Small intestine (tissue), 7 donors: ENCODE results near the gene ZMYM2. TPM values are rescaled to one million over a fixed set of nuclear protein-coding genes. Genes with fewer than 3 reads are reported as not detected.

Experiments
- DNase-seq, 2 donors: peaks; one replicate each; pipeline versions ENCODE4 v3.0.0 to v3.0.0-alpha.2; 2013
- FAIRE-seq: peaks from 2 replicates; lab custom pipeline; 2012; peaks lifted over from hg19 to GRCh38; lab: Jason Lieb, UNC
- H3K27ac ChIP-seq, 3 donors: one replicate each; pipeline ENCODE4 v1.5.1; 2013; ENCODE audit warnings: low read length in 2 of 3, mild to moderate bottlenecking in 2 of 3, control low read depth in 1 of 3, inconsistent platforms in 1 of 3, low read depth in 1 of 3, moderate library complexity in 1 of 3
- H3K27me3 ChIP-seq, 3 donors: one replicate each; pipeline ENCODE4 v1.6.1; 2013; ENCODE audit warnings: low read length in 3 of 3, inconsistent platforms in 1 of 3; ENCODE audit not compliant: control insufficient read depth in 3 of 3, insufficient read depth in 3 of 3
- H3K36me3 ChIP-seq, 3 donors: one replicate each; pipeline ENCODE4 v1.6.1; 2013; ENCODE audit warnings: low read length in 3 of 3, inconsistent platforms in 1 of 3, low read depth in 1 of 3, mild to moderate bottlenecking in 1 of 3, moderate library complexity in 1 of 3; ENCODE audit not compliant: control insufficient read depth in 3 of 3, insufficient read depth in 2 of 3
- H3K4me1 ChIP-seq, 3 donors: one replicate each; pipeline ENCODE4 v1.6.1; 2013; ENCODE audit warnings: low read length in 2 of 3, inconsistent platforms in 1 of 3, low read depth in 1 of 3, mild to moderate bottlenecking in 1 of 3, moderate library complexity in 1 of 3; ENCODE audit not compliant: control insufficient read depth in 3 of 3, insufficient read depth in 2 of 3
- H3K4me3 ChIP-seq, 3 donors: one replicate each; pipeline ENCODE4 v1.5.1; 2013; ENCODE audit warnings: low read length in 3 of 3, control low read depth in 1 of 3, inconsistent platforms in 1 of 3, low read depth in 1 of 3, mild to moderate bottlenecking in 1 of 3, moderate library complexity in 1 of 3
- H3K9me3 ChIP-seq, 2 donors: one replicate each; pipeline ENCODE4 v1.6.1; 2013; ENCODE audit warnings: low read depth in 1 of 2, low read length in 1 of 2; ENCODE audit not compliant: control insufficient read depth in 2 of 2, insufficient read depth in 1 of 2
- WGBS, 3 donors: extraction: QIAGEN DNeasy Blood & Tissue Kit; methylation state at CpG; one replicate each; pipeline ENCODE4 v1.1.7; 2013; 5-methylcytosine and 5-hydroxymethylcytosine counted together
- polyA plus RNA-seq, 4 donors: library from polyadenylated mRNA; stranded (reverse) in 3 of 4; unstranded in 1 of 4; fragments of 200-250 nt in 3 of 4; fragments of 120-200 nt in 1 of 4; gene quantifications; one replicate each; pipeline versions ENCODE4 v1.2.1 to v1.2.3, GENCODE V29; 2013
- donor health status: healthy with polysubstance abuse.
- donor health status: control.
- donor health status: control.
- donor health status: Bipolar disorder and iron deficiency.
- donor health status: healthy.

Gene ZMYM2
- polyA plus RNA-seq, 4 donors: 13.2 to 52.3 (median 17.9) TPM

DNA sequence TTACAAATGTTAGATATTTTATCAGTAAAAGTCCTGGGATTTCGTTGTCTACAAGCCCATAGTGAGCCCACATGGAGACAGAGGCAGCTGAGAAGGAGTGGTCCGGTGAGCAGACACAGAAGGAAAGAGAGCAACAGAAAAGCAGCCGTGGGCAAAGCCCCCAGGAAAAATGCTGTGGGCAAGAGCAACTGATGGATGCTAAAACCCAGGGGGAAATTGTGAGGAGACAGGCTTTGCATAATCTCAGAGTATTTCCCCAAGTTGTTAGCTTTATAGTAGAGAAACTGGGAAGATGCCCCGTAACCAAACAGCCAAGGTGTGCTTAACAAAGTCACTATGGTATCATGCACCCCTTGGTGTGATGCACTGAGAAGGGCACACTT, 167.2 kb downstream of the ZMYM2 start:
- WGBS, 3 donors: 62 to 75% (median 70%) methylated on average over 4 of the region's 4 CpGs
- H3K27ac ChIP-seq: no peak overlapping the region
- DNase-seq: no peak
- peaks cover 0 to 11% (median 0%) of the 10 kb centered on the region in 3 donors for H3K27me3 ChIP-seq
- H3K9me3 ChIP-seq: no peaks in the 10 kb centered on the region
- H3K36me3 ChIP-seq: no peaks in the 10 kb centered on the region
- peaks cover 0 to 21% (median 0%) of the 10 kb centered on the region in 3 donors for H3K4me1 ChIP-seq
- H3K4me3 ChIP-seq: no peak overlapping the region
- no peak for FAIRE-seq

DNA sequence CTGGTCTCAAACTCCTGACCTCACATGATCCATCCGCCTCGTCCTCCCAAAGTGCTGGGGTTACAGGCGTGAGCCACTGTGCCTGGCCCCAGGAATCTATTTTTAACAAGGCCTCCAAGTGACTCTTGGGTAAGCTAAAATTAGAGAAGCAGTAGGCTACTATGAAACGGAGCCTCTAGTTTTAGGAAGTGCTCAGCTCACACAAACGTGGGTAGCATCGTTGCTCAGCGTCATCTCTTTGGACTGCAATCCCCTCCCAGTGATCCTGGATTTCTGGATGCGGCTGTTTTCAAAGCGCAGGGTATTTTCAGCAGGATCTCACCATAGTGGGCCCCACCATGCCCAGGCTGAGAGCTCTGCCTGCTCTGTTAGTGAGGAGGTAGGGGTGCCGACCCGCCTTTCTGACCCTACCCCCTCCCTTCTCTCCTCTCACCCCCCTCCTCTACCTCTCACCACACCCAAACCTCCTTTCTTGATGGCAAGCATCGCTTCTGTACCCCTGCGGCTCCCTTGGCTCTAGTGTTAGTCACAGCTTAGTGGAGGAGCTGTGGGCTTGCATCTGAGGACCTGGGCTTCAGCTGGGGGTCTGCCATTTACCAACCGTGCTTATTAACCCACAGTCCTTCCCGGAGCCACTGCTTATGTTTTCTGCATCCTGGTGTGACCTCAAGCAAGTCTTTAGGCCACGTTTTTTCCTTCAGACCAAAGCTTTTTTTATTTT, 168.2 kb downstream of the ZMYM2 start:
- Histone ChIP-seq H3K36me3 (no peaks in the 10 kb centered on the region), H3K27me3 (peaks cover 0 to 16% (median 6%) of the 10 kb centered on the region in 3 donors), H3K9me3 (no peaks in the 10 kb centered on the region), H3K4me3 (no peak overlapping the region), H3K4me1 (peaks cover 0 to 17% (median 0%) of the 10 kb centered on the region in 3 donors), H3K27ac (no peak overlapping the region)
- 68 to 72% (median 68%) methylated on average over 16 of the region's 16 CpGs for WGBS, 3 donors
- DNase-seq (no peak), FAIRE-seq (no peak)

DNA sequence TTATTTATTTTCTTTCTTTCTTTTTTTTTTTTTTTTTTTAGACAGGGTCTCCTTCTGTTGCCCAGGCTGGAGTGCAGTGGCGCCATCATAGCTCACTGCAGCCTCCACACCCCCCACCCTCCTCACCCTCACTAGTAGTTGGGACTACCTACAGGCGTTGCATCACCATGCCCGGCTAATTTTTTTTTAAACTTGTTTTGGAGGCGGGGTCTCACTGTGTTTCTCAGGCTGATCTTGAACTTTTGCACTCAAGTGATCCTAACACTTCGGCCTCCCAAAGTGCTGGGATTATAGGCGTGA, 168.7 kb downstream of the ZMYM2 start:
- H3K27me3 ChIP-seq: peaks cover 0 to 16% (median 7%) of the 10 kb centered on the region in 3 donors
- no peak for FAIRE-seq

DNA sequence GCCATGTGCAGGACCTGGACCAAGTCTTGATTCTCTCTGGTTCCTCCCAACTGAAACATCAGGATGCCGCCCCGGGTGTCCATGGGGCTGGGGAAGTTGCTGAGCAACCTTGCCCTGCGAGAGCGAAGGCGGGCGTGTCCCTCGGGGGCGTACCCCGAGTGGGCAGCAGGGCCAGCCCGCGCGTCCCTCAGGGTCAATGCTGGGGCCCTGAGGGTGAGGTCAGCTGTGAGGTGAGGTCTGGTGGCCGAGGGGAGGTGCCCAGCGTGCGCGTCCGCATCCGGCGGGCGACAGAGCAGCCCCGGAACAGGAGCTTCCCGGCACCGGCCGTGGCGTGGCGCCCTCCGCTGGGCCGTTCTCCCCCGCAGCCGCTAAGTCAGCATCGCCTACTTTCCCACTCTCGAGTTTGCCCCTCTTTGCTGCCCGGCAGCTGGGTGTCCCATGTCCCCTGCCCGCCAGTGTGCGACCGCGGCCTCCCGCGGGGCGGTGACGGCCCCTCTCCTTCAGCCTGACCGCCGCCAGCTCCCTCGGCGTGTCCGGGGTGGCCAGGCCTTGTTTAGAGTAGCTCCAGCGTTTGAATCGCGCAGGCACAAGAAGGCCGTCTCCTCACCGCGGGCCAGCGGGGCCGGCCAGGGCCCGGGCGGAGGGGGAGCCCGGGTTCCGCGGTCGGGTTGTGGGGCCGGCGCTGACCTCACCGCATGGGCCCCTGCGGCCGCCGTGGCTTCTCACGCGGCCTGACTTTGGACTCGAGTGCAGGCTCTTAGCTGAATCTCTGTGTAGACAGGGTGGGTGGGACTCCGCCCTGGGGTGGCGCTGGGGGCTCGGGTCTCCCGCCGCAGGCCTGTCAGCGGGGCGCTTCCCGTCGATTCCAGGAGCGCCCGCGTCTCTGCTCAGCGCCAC, 169.3 kb downstream of the ZMYM2 start:
- FAIRE-seq (no peak), DNase-seq (peak; percentile 32 to 83)
- Histone ChIP-seq H3K27ac (peak overlapping the region in 2 of 3 donors; percentile 73 to 81), H3K27me3 (peaks cover 0 to 16% (median 9%) of the 10 kb centered on the region in 3 donors), H3K4me3 (peak overlapping the region; percentile 51 to 61 (median 56)), H3K9me3 (no peaks in the 10 kb centered on the region), H3K36me3 (no peaks in the 10 kb centered on the region), H3K4me1 (peaks cover 0 to 17% (median 0%) of the 10 kb centered on the region in 3 donors)
- 1 to 2% (median 1%) methylated on average over 62 to 82 of the region's 82 CpGs for WGBS, 3 donors

More for the DNA sequence above, 168.7 kb downstream of the ZMYM2 start:
- WGBS, 3 donors: 6 to 22% (median 9%) methylated on average over 6 of the region's 6 CpGs
- Histone ChIP-seq H3K4me1 (peaks cover 0 to 17% (median 0%) of the 10 kb centered on the region in 3 donors), H3K27ac (peak overlapping the region in 1 of 3 donors; percentile 81), H3K9me3 (no peaks in the 10 kb centered on the region), H3K4me3 (peak overlapping the region in 1 of 3 donors; percentile 61), H3K36me3 (no peaks in the 10 kb centered on the region)
- DNase-seq: no peak

DNA sequence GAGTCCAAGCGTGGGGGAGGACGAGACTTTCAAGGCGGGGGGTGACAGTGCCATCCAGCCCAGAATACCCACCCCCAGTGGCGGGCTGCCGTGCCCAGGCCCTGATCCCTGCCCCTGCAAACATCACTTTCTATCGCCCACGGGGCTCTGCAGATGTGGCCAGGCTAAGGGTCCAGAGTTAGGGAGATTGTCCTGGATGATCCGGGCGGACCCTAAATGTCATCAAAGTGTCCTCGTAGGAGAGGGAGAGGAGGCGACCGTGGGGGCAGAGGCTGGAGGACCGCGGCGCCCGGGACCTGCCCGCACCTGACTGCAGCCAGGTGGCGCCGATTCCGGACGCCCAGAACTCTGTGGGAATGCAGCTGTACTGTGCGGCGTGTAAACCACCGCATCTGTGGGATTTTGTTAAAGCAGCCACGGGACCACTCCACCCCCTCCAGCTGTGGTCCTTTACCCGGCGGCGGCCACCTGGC, 170.0 kb downstream of the ZMYM2 start:
- WGBS, 3 donors: 0 to 2% (median 0%) methylated on average over 23 to 28 of the region's 28 CpGs
- peaks cover 0 to 16% (median 9%) of the 10 kb centered on the region in 3 donors for H3K27me3 ChIP-seq
- peaks cover 0 to 17% (median 0%) of the 10 kb centered on the region in 3 donors for H3K4me1 ChIP-seq
- DNase-seq (peak; percentile 24 to 62), FAIRE-seq (no peak)
- H3K4me3 ChIP-seq: peak overlapping the region; percentile 39 to 61 (median 51)
- H3K9me3 ChIP-seq: no peaks in the 10 kb centered on the region
- no peaks in the 10 kb centered on the region for H3K36me3 ChIP-seq
- peak overlapping the region in 1 of 3 donors; percentile 81 for H3K27ac ChIP-seq

DNA sequence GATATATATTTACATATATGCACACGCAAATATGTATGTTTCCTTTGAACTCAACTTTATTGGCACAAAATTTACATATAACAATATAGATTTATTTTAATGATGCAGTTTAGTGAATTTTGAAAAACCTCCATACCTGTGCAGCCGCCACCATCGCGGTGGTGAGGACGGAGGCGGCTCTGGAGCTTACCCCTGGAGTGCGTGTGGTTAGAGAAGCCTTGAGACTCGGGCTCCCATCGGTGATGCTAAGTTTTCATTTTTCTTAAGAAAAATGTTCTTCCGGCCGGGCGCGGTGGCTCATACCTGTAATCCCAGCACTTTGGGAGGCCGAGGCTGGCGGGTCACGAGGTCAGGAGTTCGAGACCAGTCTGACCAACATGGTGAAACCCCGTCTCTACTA, 170.5 kb downstream of the ZMYM2 start:
- H3K4me1 ChIP-seq: peaks cover 0 to 17% (median 0%) of the 10 kb centered on the region in 3 donors
- no peak overlapping the region for H3K27ac ChIP-seq
- DNase-seq (no peak), FAIRE-seq (no peak)
- no peaks in the 10 kb centered on the region for H3K9me3 ChIP-seq
- peaks cover 0 to 16% (median 9%) of the 10 kb centered on the region in 3 donors for H3K27me3 ChIP-seq
- peak overlapping the region in 1 of 3 donors; percentile 61 for H3K4me3 ChIP-seq
- 55 to 71% (median 66%) methylated on average over 18 of the region's 18 CpGs for WGBS, 3 donors
- no peaks in the 10 kb centered on the region for H3K36me3 ChIP-seq

DNA sequence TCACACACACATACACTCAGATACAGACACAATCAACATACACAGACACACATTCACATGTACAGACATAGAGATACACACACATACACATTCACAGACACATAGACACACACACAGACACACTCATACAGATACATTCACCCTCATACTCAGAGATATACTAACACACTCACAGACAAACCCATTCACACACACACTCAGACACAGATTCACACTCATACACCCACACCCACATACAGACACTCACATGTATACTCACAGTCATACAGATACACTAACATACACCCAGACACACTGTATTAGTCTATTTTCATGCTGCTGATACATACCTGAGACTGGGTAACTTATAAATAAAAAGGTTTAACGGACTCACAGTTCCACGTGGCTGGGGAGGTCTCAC, 171.5 kb downstream of the ZMYM2 start:
- DNase-seq (no peak), FAIRE-seq (no peak)
- 66 to 83% (median 81%) methylated on average over 2 of the region's 2 CpGs for WGBS, 3 donors
- Histone ChIP-seq H3K9me3 (no peaks in the 10 kb centered on the region), H3K27ac (no peak overlapping the region), H3K27me3 (peaks cover 0 to 18% (median 9%) of the 10 kb centered on the region in 3 donors), H3K36me3 (no peaks in the 10 kb centered on the region), H3K4me1 (peaks cover 0 to 17% (median 0%) of the 10 kb centered on the region in 3 donors), H3K4me3 (no peak overlapping the region)

DNA sequence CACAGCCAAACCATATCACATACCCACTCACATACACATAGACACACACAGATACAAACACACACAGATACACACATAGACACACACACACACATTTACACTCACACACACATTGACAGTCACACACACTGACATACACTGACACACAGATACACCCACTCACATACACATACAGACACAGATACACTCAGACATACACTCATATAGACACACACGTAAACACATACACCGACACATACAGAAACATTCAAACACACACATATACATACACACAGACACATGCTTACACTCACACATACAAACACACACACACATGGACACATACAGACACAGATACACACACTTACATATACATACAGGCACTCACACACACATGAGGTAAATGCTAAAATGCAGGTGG, 172.1 kb downstream of the ZMYM2 start:
- no peak overlapping the region for H3K4me3 ChIP-seq
- no peaks in the 10 kb centered on the region for H3K36me3 ChIP-seq
- peaks cover 0 to 14% (median 0%) of the 10 kb centered on the region in 3 donors for H3K4me1 ChIP-seq
- FAIRE-seq (no peak), DNase-seq (no peak)
- H3K27ac ChIP-seq: no peak overlapping the region
- peaks cover 0 to 18% (median 9%) of the 10 kb centered on the region in 3 donors for H3K27me3 ChIP-seq
- WGBS, 3 donors: 78 to 100% (median 95%) methylated on average over 2 of the region's 2 CpGs
- no peaks in the 10 kb centered on the region for H3K9me3 ChIP-seq
